SK-N-SH (cell line): ENCODE results near the gene CRYBB3.

Experiments
- EP300 ChIP-seq, 2 experiments: IDR thresholded peaks; 2 replicates each; pipeline versions ENCODE4 v1.4.0 to v1.6.1; 2012; ENCODE audit warnings: borderline replicate concordance in 1 of 2, low read depth in 1 of 2, low read length in 1 of 2
- FOXM1 ChIP-seq: IDR thresholded peaks from 2 replicates; pipeline ENCODE4 v1.4.0; 2012; ENCODE audit warnings: low read depth, mild to moderate bottlenecking
- MXI1 ChIP-seq: IDR thresholded peaks from 2 replicates; pipeline ENCODE4 v1.6.1; 2012; ENCODE audit warnings: mild to moderate bottlenecking, low read depth, low read length, improper control_type of control experiment
- POLR2AphosphoS5 ChIP-seq: IDR thresholded peaks from 2 replicates; pipeline ENCODE4 v1.6.1; 2012; ENCODE audit warnings: low read depth, low read length
- RAD21 ChIP-seq: IDR thresholded peaks from 2 replicates; pipeline ENCODE4 v1.6.1; 2012; ENCODE audit warnings: mild to moderate bottlenecking, low read length
- RCOR1 ChIP-seq: fragments of 150-350 bp; IDR thresholded peaks from 2 replicates; pipeline ENCODE4 v1.6.1; 2017; ENCODE audit warnings: antibody characterized with exemption, low read length
- RFX5 ChIP-seq: IDR thresholded peaks from 2 replicates; pipeline ENCODE4 v1.6.1; 2012; ENCODE audit warnings: mild to moderate bottlenecking, improper control_type of control experiment, low read length
- TAF1 ChIP-seq: IDR thresholded peaks from 2 replicates; pipeline ENCODE4 v1.6.1; 2012; ENCODE audit warnings: low read depth, mild to moderate bottlenecking, low read length, moderate library complexity, borderline replicate concordance
- USF2 ChIP-seq: fragments of 150-350 bp; IDR thresholded peaks from 2 replicates; pipeline ENCODE4 v1.6.1; 2017; ENCODE audit warnings: antibody characterized with exemption, low read length, low read depth, borderline replicate concordance
- TF ChIP-seq, protein P1 (sequence below): fragments of 200-600 bp; sonication (generic); IDR thresholded peaks from 2 replicates; pipeline ENCODE4 v1.6.1; 2017; ENCODE audit warnings: antibody characterized with exemption, mild to moderate bottlenecking, moderate library complexity

DNA sequence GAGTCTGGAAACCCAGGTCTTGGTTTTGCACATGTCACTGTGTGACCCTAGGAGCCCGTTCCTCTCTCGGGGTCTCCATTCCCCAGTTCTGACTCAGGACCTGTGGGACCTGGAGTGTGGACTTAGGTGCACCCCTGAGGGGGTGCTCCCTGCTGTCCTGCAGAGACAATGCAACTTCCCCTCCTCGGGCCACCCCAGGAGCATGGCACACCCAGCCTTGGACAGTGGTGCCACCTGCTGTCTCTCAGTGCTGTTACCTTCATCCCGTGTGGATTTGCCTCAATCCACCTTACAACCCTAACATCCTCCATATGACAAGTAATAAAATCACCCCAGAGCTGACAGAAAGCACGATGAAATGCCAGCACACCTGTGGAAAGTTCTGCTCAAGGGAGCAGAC is 27.5 kb upstream of the CRYBB3 start:
- TF ChIP-seq RAD21 (peak; percentile 55), EP300 (IDR thresholded peaks at IDR 0.05; ENCODE audit: borderline replicate concordance in 1 of 2, low read depth in 1 of 2, low read length in 1 of 2) (no peak), TAF1 (no peak), FOXM1 (no peak), RCOR1 (no peak), POLR2AphosphoS5 (no peak), USF2 (no peak), RFX5 (no peak), MXI1 (no peak)
- TF ChIP-seq, protein P1, sequence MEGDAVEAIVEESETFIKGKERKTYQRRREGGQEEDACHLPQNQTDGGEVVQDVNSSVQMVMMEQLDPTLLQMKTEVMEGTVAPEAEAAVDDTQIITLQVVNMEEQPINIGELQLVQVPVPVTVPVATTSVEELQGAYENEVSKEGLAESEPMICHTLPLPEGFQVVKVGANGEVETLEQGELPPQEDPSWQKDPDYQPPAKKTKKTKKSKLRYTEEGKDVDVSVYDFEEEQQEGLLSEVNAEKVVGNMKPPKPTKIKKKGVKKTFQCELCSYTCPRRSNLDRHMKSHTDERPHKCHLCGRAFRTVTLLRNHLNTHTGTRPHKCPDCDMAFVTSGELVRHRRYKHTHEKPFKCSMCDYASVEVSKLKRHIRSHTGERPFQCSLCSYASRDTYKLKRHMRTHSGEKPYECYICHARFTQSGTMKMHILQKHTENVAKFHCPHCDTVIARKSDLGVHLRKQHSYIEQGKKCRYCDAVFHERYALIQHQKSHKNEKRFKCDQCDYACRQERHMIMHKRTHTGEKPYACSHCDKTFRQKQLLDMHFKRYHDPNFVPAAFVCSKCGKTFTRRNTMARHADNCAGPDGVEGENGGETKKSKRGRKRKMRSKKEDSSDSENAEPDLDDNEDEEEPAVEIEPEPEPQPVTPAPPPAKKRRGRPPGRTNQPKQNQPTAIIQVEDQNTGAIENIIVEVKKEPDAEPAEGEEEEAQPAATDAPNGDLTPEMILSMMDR: peak; percentile 33
